ENCODE results near the gene PSD4. TPM values are rescaled to one million over a fixed set of nuclear protein-coding genes. Genes with fewer than 3 reads are reported as not detected.

Gene PSD4
- total and polyA plus RNA-seq, 2 of the 4 experiments (the other 2 are of a cell fraction) = 0.36 to 0.70 TPM

GRCh38 chr2:113137827-113138226 is 35.9 kb upstream of the PSD4 start:
- no peak overlapping the region for H2BK5ac ChIP-seq (ENCODE audit: low read depth, low read length, poor library complexity, severe bottlenecking)
- H4K20me1 ChIP-seq (ENCODE audit: insufficient read depth, low read length) = no peaks in the 10 kb centered on the region
- no peak overlapping the region for H3K56ac ChIP-seq (ENCODE audit: extremely low read depth, insufficient read depth, low read length)
- intact Hi-C loops (cut with micrococcal nuclease) (loop anchor here (1.0 kb wide), 4 partner anchors 61 to 252 kb away; no protein-coding TSS in a partner anchor), in situ Hi-C loops (cut with MboI; ENCODE audit: low sequenced_read_pairs) (loop anchor here (5.0 kb wide), 1 partner anchor 234 kb away; no protein-coding TSS in a partner anchor), dilution Hi-C loops (cut with HindIII; ENCODE audit: low sequenced_read_pairs, unreplicated experiment) (no loop called here)
- no peak overlapping the region for H2BK120ac ChIP-seq (ENCODE audit: low read depth, low read length)
- H2BK20ac ChIP-seq (ENCODE audit: low read depth, low read length) = no peak overlapping the region
- TF ChIP-seq RCOR1 (IDR thresholded peaks at IDR 0.05; ENCODE audit: insufficient replicate concordance, low read length) (no peak), POLR2A (IDR thresholded peaks at IDR 0.05; ENCODE audit: low read depth, low read length) (no peak), MAFK (IDR thresholded peaks at IDR 0.05; ENCODE audit: low read depth, low read length) (no peak), MAZ (IDR thresholded peaks at IDR 0.05; ENCODE audit: borderline replicate concordance, low read depth, low read length) (no peak), CEBPB (IDR thresholded peaks at IDR 0.05; ENCODE audit: low read depth, low read length) (no peak), USF2 (IDR thresholded peaks at IDR 0.05; ENCODE audit: low read depth, low read length) (no peak), ELK1 (IDR thresholded peaks at IDR 0.05; ENCODE audit: borderline replicate concordance, low read depth, low read length) (no peak), FOS (IDR thresholded peaks at IDR 0.05; ENCODE audit: low read depth, low read length) (no peak)
- TF ChIP-seq, protein P1, sequence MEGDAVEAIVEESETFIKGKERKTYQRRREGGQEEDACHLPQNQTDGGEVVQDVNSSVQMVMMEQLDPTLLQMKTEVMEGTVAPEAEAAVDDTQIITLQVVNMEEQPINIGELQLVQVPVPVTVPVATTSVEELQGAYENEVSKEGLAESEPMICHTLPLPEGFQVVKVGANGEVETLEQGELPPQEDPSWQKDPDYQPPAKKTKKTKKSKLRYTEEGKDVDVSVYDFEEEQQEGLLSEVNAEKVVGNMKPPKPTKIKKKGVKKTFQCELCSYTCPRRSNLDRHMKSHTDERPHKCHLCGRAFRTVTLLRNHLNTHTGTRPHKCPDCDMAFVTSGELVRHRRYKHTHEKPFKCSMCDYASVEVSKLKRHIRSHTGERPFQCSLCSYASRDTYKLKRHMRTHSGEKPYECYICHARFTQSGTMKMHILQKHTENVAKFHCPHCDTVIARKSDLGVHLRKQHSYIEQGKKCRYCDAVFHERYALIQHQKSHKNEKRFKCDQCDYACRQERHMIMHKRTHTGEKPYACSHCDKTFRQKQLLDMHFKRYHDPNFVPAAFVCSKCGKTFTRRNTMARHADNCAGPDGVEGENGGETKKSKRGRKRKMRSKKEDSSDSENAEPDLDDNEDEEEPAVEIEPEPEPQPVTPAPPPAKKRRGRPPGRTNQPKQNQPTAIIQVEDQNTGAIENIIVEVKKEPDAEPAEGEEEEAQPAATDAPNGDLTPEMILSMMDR (conservative IDR thresholded peaks at IDR 0.05; ENCODE audit: low read depth, low read length) = no peak
- no peaks in the 10 kb centered on the region for H3K9me3 ChIP-seq (ENCODE audit: control insufficient read depth, insufficient read depth, low read length)
- DNase-seq (no peak), ATAC-seq (ENCODE audit: low read depth) (no peak)
- H3K4me1 ChIP-seq (ENCODE audit: control insufficient read depth, insufficient read depth, low read length) = no peaks in the 10 kb centered on the region
- CTCF ChIA-PET = interaction anchor here (0.6 to 2.6 kb wide), 11 partner anchors 8 to 252 kb away, joined by 3 to 24 read pairs (median 5); no protein-coding TSS in a partner anchor
- no peak overlapping the region for H3K27ac ChIP-seq (ENCODE audit: insufficient read depth, low read length)
- H3K27me3 ChIP-seq (ENCODE audit: control insufficient read depth, insufficient read depth, low read length) = peaks cover 15% of the 10 kb centered on the region
- H2AFZ ChIP-seq (replicated peaks; ENCODE audit: low read length, poor library complexity) = no peak overlapping the region
- no CpG with 5 or more reads among the region's 1 CpG for WGBS, 2 experiments (ENCODE audit: extremely low coverage in 2 of 2, insufficient read length in 1 of 2)
- POLR2A ChIA-PET (ENCODE audit: unreplicated experiment) = no interaction called here
- no peaks in the 10 kb centered on the region for H3K36me3 ChIP-seq (ENCODE audit: control insufficient read depth, insufficient read depth, low read length)
- no peak overlapping the region for H2BK15ac ChIP-seq (ENCODE audit: low read depth, low read length)
- H2AK9ac ChIP-seq (replicated peaks; ENCODE audit: low read depth, low read length, poor library complexity) = no peak overlapping the region
- H3K18ac ChIP-seq (ENCODE audit: low read depth, low read length) = no peak overlapping the region
- H2AK5ac ChIP-seq (ENCODE audit: low read depth, low read length) = no peak overlapping the region
- no peak overlapping the region for H3K4me3 ChIP-seq (ENCODE audit: insufficient read depth, low read depth, low read length)
- no peak overlapping the region for H3K9ac ChIP-seq (ENCODE audit: low read depth, low read length)
- no peak overlapping the region for H4K91ac ChIP-seq (ENCODE audit: insufficient read depth, low read depth, low read length)
- H3K79me1 ChIP-seq (ENCODE audit: low read depth in 1 of 2, low read length in 2 of 2) = no peaks in the 10 kb centered on the region
- no peak overlapping the region for H3K4ac ChIP-seq (ENCODE audit: low read depth, low read length)
- H3K9me1 ChIP-seq (ENCODE audit: insufficient read depth, low read length) = no peaks in the 10 kb centered on the region
- no peak overlapping the region for H3K23ac ChIP-seq (ENCODE audit: low read depth, low read length)
- no peak overlapping the region for H4K5ac ChIP-seq (ENCODE audit: low read depth, low read length)
- H4K8ac ChIP-seq (ENCODE audit: low read depth in 2 of 2, low read length in 2 of 2) = no peak overlapping the region
- no TSS peak for BruUV-seq (replicated peaks)
- H3K4me2 ChIP-seq (ENCODE audit: low read depth, low read length) = no peak overlapping the region
- H3K14ac ChIP-seq (replicated peaks; ENCODE audit: low read depth, low read length) = no peak overlapping the region
